Tibial artery (tissue), 4 donors: ENCODE measurements around the gene RAB40B.

Experiments used
- DNase-seq, 2 donors: peaks; one replicate each; pipeline ENCODE4 v3.0.0-alpha.2; 2019
- H3K27ac ChIP-seq, 2 donors: fragments of 200-600 bp; sonication (generic) in 1 of 2; 1 replicate in 1 of 2; 2 replicates in 1 of 2; pipeline ENCODE4 v1.5.1; 2018 to 2019; ENCODE audit warnings: mild to moderate bottlenecking in 1 of 2
- H3K27me3 ChIP-seq, 2 donors: fragments of 200-600 bp; sonication (generic) in 1 of 2; one replicate each; pipeline versions ENCODE4 v1.5.1 to v1.6.0; 2016 to 2019
- H3K36me3 ChIP-seq, 3 donors: fragments of 200-600 bp; sonication (generic) in 2 of 3; one replicate each; pipeline ENCODE4 v1.5.1; 2016 to 2019; ENCODE audit warnings: mild to moderate bottlenecking in 2 of 3
- H3K4me1 ChIP-seq, 4 donors: fragments of 200-600 bp; sonication (generic) in 2 of 4; 1 replicate in 3 of 4; 2 replicates in 1 of 4; pipeline ENCODE4 v1.5.1; 2016 to 2019
- H3K4me3 ChIP-seq, 2 donors: fragments of 200-600 bp; sonication (generic) in 1 of 2; 1 replicate in 1 of 2; 2 replicates in 1 of 2; pipeline ENCODE4 v1.5.1; 2018 to 2019; ENCODE audit warnings: mild to moderate bottlenecking in 2 of 2
- H3K9me3 ChIP-seq, 3 donors: fragments of 200-600 bp; sonication (generic) in 1 of 3; one replicate each; pipeline ENCODE4 v1.5.1; 2016 to 2019
- intact Hi-C: fragments of 100-400 bp; cut with DNase I; formaldehyde crosslinking; loops from one replicate; pipeline ENCODE4 v1.15.0; 2023; ENCODE audit warnings: low total_unique reads
- TF ChIP-seq, protein P1 (sequence below), 2 experiments: fragments of 200-600 bp in 1 of 2; fragments of 450-650 bp in 1 of 2; IDR thresholded peaks; one replicate each; pipeline ENCODE4 v1.5.1; 2017 to 2019; ENCODE audit warnings: antibody characterized with exemption in 2 of 2, mild to moderate bottlenecking in 1 of 2, moderate library complexity in 1 of 2

The RAB40B gene

DNA sequence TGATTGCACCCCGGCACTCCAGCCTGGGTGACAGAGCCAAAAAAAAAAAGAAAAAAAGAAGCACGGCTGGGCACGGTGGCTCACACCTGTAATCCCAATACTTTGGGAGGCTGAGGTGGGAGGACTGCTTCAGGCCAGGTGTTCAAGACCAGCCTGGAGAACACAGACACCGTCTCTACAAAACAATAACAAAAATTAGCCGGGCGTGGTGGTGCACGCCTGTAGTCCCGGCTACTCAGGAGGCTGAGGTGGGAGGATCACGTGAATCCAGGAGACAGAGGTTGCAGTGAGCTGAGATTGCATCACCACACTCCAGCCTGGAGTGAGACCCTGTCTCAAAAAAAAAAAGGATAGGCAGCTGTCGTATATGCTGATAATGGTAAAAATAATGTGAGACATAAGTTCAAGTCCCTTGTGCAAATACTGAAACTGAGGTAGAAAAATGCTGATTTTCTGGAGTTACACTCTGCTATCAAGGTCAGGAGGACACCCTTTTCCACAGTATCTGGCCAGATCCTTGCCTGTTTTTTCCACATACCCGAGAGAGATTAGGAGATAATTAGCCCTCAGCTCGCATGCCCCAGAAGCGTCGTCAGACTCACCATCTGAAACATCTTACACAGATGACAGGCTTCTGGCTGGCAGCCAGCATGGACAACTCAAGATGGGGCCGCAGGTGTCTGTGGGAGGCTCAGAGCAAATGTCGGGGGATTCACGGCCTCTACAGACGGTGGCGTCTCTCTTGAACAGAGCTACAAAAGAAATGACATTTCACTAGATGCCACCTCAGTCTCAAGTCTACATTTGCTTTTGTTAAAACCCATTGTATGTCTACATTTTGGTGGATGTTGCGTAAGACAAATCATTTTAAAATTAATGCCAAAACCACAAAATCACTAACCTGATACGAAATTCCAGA, 87.1 kb downstream of the RAB40B start:
- TF ChIP-seq, protein P1, sequence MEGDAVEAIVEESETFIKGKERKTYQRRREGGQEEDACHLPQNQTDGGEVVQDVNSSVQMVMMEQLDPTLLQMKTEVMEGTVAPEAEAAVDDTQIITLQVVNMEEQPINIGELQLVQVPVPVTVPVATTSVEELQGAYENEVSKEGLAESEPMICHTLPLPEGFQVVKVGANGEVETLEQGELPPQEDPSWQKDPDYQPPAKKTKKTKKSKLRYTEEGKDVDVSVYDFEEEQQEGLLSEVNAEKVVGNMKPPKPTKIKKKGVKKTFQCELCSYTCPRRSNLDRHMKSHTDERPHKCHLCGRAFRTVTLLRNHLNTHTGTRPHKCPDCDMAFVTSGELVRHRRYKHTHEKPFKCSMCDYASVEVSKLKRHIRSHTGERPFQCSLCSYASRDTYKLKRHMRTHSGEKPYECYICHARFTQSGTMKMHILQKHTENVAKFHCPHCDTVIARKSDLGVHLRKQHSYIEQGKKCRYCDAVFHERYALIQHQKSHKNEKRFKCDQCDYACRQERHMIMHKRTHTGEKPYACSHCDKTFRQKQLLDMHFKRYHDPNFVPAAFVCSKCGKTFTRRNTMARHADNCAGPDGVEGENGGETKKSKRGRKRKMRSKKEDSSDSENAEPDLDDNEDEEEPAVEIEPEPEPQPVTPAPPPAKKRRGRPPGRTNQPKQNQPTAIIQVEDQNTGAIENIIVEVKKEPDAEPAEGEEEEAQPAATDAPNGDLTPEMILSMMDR (IDR thresholded peaks at IDR 0.05), result no peak
- DNase-seq, result no peak
- H3K36me3 ChIP-seq, result peaks cover 43 to 75% (median 58%) of the 10 kb centered on the region in 3 donors

DNA sequence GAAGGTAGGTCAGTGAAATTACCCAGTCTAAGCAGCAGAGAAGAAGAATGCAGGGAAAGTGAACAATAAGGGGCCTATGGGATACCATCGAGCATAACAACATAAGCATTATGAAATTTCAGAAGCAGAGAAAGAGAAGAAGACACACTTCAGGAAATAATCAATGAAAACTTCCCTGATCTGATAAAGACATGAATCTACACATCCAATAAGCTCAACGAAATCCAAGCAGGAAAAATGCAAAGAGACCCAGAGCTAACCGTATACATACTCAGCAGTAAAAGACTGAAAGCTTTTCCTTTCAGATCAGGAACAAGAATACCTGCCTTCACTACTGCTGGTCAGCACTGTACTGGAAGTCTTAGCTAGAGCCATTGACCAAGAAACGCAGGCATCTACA, 88.8 kb downstream of the RAB40B start:
- TF ChIP-seq, protein P1 (IDR thresholded peaks at IDR 0.05), result no peak
- intact Hi-C loops, result no loop called here
- no peak for DNase-seq
- H3K4me1 ChIP-seq, result no peaks in the 10 kb centered on the region
- H3K4me3 ChIP-seq, result no peak overlapping the region
- peaks cover 39 to 75% (median 58%) of the 10 kb centered on the region in 3 donors for H3K36me3 ChIP-seq
- H3K27ac ChIP-seq, result no peak overlapping the region
- H3K9me3 ChIP-seq, result no peaks in the 10 kb centered on the region
- no peaks in the 10 kb centered on the region for H3K27me3 ChIP-seq

More for the DNA sequence above, 87.1 kb downstream of the RAB40B start:
- Histone ChIP-seq H3K27ac (no peak overlapping the region), H3K27me3 (no peaks in the 10 kb centered on the region), H3K9me3 (no peaks in the 10 kb centered on the region), H3K4me3 (no peak overlapping the region), H3K4me1 (no peaks in the 10 kb centered on the region)
- intact Hi-C loops, result no loop called here

DNA sequence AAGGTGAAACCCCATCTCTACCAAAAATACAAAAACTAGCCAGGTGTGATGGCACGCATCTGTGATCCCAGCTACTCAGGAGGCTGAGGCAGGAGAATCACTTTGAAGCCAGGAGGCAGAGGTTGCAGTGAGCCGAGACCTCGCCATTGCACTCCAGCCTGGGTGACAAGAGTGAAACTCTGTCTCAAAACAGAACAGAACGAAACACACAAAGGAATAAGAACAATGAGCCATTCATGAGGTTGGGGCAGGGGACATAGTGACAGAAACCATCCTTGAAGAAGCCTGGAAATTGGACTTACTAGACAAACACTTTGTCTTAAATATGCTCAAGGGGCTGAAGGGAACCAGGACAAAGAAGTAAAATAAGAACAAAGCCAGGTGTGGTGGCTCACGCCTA, 89.7 kb downstream of the RAB40B start:
- H3K4me3 ChIP-seq, result no peak overlapping the region
- no peak for DNase-seq
- no peaks in the 10 kb centered on the region for H3K27me3 ChIP-seq
- H3K27ac ChIP-seq, result no peak overlapping the region
- no peaks in the 10 kb centered on the region for H3K9me3 ChIP-seq
- H3K36me3 ChIP-seq, result peaks cover 40 to 75% (median 58%) of the 10 kb centered on the region in 3 donors
- TF ChIP-seq, protein P1 (IDR thresholded peaks at IDR 0.05), result no peak
- intact Hi-C loops, result no loop called here
- no peaks in the 10 kb centered on the region for H3K4me1 ChIP-seq

DNA sequence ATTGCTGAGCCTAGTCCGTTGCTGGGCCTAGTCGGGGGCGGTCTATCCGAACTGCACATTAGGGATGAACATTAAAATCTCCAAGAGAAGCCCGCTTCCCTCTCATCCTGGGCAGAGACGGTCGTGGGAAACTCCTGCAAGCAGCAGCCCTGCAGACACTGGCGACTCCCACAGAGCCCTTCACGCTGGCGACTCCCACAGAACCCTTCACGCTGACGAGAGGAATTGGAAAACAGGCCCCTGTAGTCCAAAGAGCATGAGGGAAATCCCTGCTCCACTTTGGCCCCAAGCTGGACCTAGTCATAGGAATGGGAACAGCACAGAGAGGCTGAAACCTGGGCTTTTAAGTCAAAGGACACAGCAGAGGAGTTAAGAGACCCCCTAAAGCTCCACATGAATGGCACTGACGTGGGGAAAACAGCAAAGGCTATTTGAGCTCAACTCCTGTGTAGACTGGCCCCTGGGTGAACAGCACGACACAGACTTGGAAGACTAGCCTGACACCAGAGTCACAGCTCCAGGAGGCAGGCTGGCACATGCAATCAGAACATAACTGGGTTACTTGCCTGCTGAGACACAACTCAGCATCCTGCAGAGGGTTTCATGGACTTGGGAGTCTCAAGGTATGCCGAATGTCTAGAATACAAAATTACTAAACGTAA, 92.4 kb downstream of the RAB40B start:
- no peak overlapping the region for H3K27ac ChIP-seq

More for the DNA sequence above, 92.4 kb downstream of the RAB40B start:
- no peaks in the 10 kb centered on the region for H3K27me3 ChIP-seq
- peaks cover 60 to 85% (median 77%) of the 10 kb centered on the region in 3 donors for H3K36me3 ChIP-seq
- no peak for DNase-seq
- TF ChIP-seq, protein P1 (IDR thresholded peaks at IDR 0.05), result no peak
- H3K4me3 ChIP-seq, result no peak overlapping the region
- no peaks in the 10 kb centered on the region for H3K9me3 ChIP-seq
- intact Hi-C loops, result no loop called here
- H3K4me1 ChIP-seq, result no peaks in the 10 kb centered on the region
